IMR-90 (cell line): ENCODE data around the gene PATE4. TPM values are rescaled to one million over a fixed set of nuclear protein-coding genes. Genes with fewer than 3 reads are reported as not detected.

ENCODE experiments used
- polyA plus RNA-seq, 3 experiments: library from polyadenylated mRNA; depleted of rRNA; stranded (reverse); fragments of >200 nt; gene quantifications; 2 replicates each; pipeline ENCODE4 v1.2.3, GENCODE V29; 2012; ENCODE audit warnings: low replicate concordance in 1 of 3
- total RNA-seq: library from RNA; depleted of rRNA; stranded (reverse); fragments of >200 nt; gene quantifications from 2 replicates; pipeline ENCODE4 v1.2.3, GENCODE V29; 2012; rRNA removed
- TF ChIP-seq, protein P1 (sequence below): fragments of 150-350 bp; IDR thresholded peaks from 2 replicates; pipeline ENCODE4 v1.6.1; 2016; ENCODE audit warnings: low read depth, mild to moderate bottlenecking, low read length, moderate library complexity, borderline replicate concordance

PATE4 gene
- total and polyA plus RNA-seq, 2 of the 4 experiments (the other 2 are of a cell fraction) = not detected

DNA sequence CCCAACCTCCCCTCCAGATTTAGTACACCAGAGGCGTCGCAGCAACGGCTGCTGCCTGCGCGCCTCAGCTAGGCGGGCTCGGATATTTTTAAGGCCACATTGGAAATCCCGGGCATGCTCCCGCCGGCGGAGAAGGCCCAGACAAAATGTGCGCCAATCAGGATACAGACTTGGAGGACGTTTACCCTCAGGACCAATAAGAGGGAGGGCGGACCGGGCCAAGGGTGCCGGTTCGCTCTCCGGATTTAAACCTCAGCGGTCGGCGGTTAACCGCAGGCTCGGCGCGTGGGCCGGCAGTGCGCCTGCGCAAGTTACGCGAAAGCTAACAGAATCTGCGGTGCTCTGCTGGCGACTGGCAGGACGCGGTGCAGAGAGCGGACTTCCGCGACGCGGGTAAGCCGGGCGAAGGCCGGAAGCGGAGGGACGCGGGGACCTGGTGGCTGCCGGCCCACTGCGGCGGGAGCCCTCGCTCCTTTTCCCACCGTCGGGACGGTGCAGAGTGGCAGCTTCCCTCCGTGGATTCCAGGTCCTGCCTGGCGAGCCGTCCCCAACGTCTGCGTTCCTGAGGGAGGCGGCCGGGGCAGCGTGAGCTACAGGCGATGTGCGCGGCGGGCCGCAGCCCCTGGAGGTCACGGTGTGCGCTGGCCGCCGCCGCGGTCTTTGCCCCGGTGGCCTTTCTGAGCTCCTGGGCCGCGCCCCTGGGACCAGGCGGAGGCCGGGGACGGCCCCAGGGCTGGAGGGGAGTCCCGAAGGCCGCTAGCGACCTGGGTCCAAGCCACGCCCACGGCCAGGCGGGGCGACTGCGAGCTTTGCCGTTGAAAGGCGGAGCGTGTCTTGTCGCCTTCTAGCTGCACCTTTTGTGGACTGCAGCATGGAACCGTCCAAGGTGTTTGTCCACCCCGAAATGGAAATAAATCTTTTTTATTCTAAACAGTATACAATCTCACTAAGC, 54.5 kb downstream of the PATE4 start, which contains the start of gene HYLS1 (continued):
- TF ChIP-seq, protein P1, sequence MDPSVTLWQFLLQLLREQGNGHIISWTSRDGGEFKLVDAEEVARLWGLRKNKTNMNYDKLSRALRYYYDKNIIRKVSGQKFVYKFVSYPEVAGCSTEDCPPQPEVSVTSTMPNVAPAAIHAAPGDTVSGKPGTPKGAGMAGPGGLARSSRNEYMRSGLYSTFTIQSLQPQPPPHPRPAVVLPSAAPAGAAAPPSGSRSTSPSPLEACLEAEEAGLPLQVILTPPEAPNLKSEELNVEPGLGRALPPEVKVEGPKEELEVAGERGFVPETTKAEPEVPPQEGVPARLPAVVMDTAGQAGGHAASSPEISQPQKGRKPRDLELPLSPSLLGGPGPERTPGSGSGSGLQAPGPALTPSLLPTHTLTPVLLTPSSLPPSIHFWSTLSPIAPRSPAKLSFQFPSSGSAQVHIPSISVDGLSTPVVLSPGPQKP = no peak

Other genes with a start within 250 kb of the PATE4 start
- 346 and 387 TPM in 2 replicates for gene STT3A, start 240.5 kb upstream of the PATE4 start, total RNA-seq
- 180 and 184 TPM in 2 replicates for gene STT3A, start 240.5 kb upstream of the PATE4 start, polyA plus RNA-seq (2012; rRNA removed)
- gene CHEK1, start 208.2 kb upstream of the PATE4 start, total RNA-seq = 22.6 and 30.3 TPM in 2 replicates
- 15.9 and 16.0 TPM in 2 replicates for gene CHEK1, start 208.2 kb upstream of the PATE4 start, polyA plus RNA-seq (2012; rRNA removed)
- gene ACRV1, start 152.5 kb upstream of the PATE4 start, total RNA-seq = not detected in 2 replicates
- not detected in 2 replicates for gene ACRV1, start 152.5 kb upstream of the PATE4 start, polyA plus RNA-seq (2012; rRNA removed)
- not detected in 2 replicates for gene PATE1, start 87.0 kb upstream of the PATE4 start, total RNA-seq
- not detected in 2 replicates for gene PATE1, start 87.0 kb upstream of the PATE4 start, polyA plus RNA-seq (2012; rRNA removed)
- gene PATE2, start 54.5 kb upstream of the PATE4 start, total RNA-seq = under 0.01 TPM in 1 of 2 replicates, not detected in the other
- gene PATE2, start 54.5 kb upstream of the PATE4 start, polyA plus RNA-seq (2012; rRNA removed) = not detected in 2 replicates
- not detected in 2 replicates for gene PATE3, start 45.2 kb upstream of the PATE4 start, total RNA-seq
- gene PATE3, start 45.2 kb upstream of the PATE4 start, polyA plus RNA-seq (2012; rRNA removed) = not detected in 2 replicates
- 8.1 and 11.7 TPM in 2 replicates for gene HYLS1, start 54.4 kb downstream of the PATE4 start, total RNA-seq
- 4.8 and 5.1 TPM in 2 replicates for gene HYLS1, start 54.4 kb downstream of the PATE4 start, polyA plus RNA-seq (2012; rRNA removed)
- 11.7 and 16.4 TPM in 2 replicates for gene PUS3, start 69.9 kb downstream of the PATE4 start, total RNA-seq
- gene PUS3, start 69.9 kb downstream of the PATE4 start, polyA plus RNA-seq (2012; rRNA removed) = 5.6 and 6.1 TPM in 2 replicates
- under 0.01 TPM in 1 of 2 replicates, not detected in the other for gene DDX25, start 71.2 kb downstream of the PATE4 start, total RNA-seq
- gene DDX25, start 71.2 kb downstream of the PATE4 start, polyA plus RNA-seq (2012; rRNA removed) = not detected in 2 replicates
- gene VSIG10L2, start 112.7 kb downstream of the PATE4 start, total RNA-seq = under 0.01 TPM in 1 of 2 replicates, not detected in the other
- not detected in 2 replicates for gene VSIG10L2, start 112.7 kb downstream of the PATE4 start, polyA plus RNA-seq (2012; rRNA removed)
- 2.2 and 3.8 TPM in 2 replicates for gene CDON, start 229.6 kb downstream of the PATE4 start, total RNA-seq
- gene CDON, start 229.6 kb downstream of the PATE4 start, polyA plus RNA-seq (2012; rRNA removed) = 1.2 and 1.4 TPM in 2 replicates